ENCODE measurements around the gene MKRN2. TPM values are rescaled to one million over a fixed set of nuclear protein-coding genes. Genes with fewer than 3 reads are reported as not detected.

The MKRN2 gene
- 25.5 and 32.8 TPM in 2 replicates for total RNA-seq (2016; rRNA removed; fragmentation: Illumina TruSeq; extraction: Trizol)
- 6.0 and 6.3 TPM in 2 replicates for total RNA-seq (2016; cell fraction: cytosol; rRNA removed; fragmentation: Illumina TruSeq; extraction: Trizol; ENCODE audit: low read depth)
- 26.0 and 33.1 TPM in 2 replicates for total RNA-seq (2016; cell fraction: insoluble cytoplasmic fraction; rRNA removed; fragmentation: Illumina TruSeq; extraction: Trizol)
- 15.9 and 16.1 TPM in 2 replicates for total RNA-seq (2016; cell fraction: membrane; rRNA removed; fragmentation: Illumina TruSeq; extraction: Trizol)
- 16.1 and 18.3 TPM in 2 replicates for total RNA-seq (2016; cell fraction: nucleus; rRNA removed; fragmentation: Illumina TruSeq; extraction: Trizol)
- polyA plus RNA-seq (2011; rRNA removed), result 33.1 and 34.3 TPM in 2 replicates
- 37.5 and 39.8 TPM in 2 replicates for polyA plus RNA-seq (2011; cell fraction: cytosol; rRNA removed)
- 41.7 and 47.8 TPM in 2 replicates for polyA plus RNA-seq (2011; cell fraction: nucleus; rRNA removed)
- 22.8 and 24.6 TPM in 2 replicates for polyA plus RNA-seq (2012)
- 4.6 and 5.8 TPM in 2 replicates for polyA plus RNA-seq (2016; cell fraction: cytosol; fragmentation: Illumina TruSeq; extraction: Trizol; ENCODE audit: low read depth)
- polyA plus RNA-seq (2016; cell fraction: insoluble cytoplasmic fraction; fragmentation: Illumina TruSeq; extraction: Trizol; ENCODE audit: low read depth), result 33.0 and 34.3 TPM in 2 replicates
- 8.6 and 9.6 TPM in 2 replicates for polyA plus RNA-seq (2016; cell fraction: membrane; fragmentation: Illumina TruSeq; extraction: Trizol; ENCODE audit: low read depth)
- polyA plus RNA-seq (2016; cell fraction: nucleus; fragmentation: Illumina TruSeq; extraction: Trizol; ENCODE audit: insufficient read depth, low read depth), result 25.5 and 25.7 TPM in 2 replicates
- polyA minus RNA-seq (2011; rRNA and poly(A)+ RNA removed; ENCODE audit: low replicate concordance), result 54.0 and 55.3 TPM in 2 replicates
- polyA minus RNA-seq (2011; cell fraction: cytosol; rRNA and poly(A)+ RNA removed), result 20.7 and 21.2 TPM in 2 replicates
- 19.4 and 25.2 TPM in 2 replicates for polyA minus RNA-seq (2011; cell fraction: nucleus; rRNA and poly(A)+ RNA removed)
- percentile 84 among the genes with signal in this experiment for Bru-seq, nascent RNA
- percentile 85 among the genes with signal in this experiment for BruChase-seq, experiment 1, labeled RNA remaining after a 6-hour chase
- BruChase-seq, experiment 2, labeled RNA remaining after a 2-hour chase, result percentile 86 among the genes with signal in this experiment
- long read RNA-seq, experiment 1, transcript MKRN2-201 (8 exons, 2,848 nt), result major isoform, 36 of 47 reads
- long read RNA-seq, experiment 1, partial matches to known transcripts, result 4 of 47 reads
- long read RNA-seq, experiment 1, other reads (novel, unspliced or antisense), result 5 of 47 reads
- long read RNA-seq, experiment 2, transcript MKRN2-203 (8 exons, 1,679 nt), result minor isoform, 6 of 70 reads
- long read RNA-seq, experiment 2, transcript MKRN2-201 (8 exons, 2,848 nt), result major isoform, 33 of 70 reads
- long read RNA-seq, experiment 2, partial matches to known transcripts, result 11 of 70 reads
- long read RNA-seq, experiment 2, other reads (novel, unspliced or antisense), result 19 of 70 reads

- Histone ChIP-seq H3K4me3 (replicated peaks in 1 of 3; ENCODE audit: insufficient read depth in 1 of 3, low read depth in 2 of 3, low read length in 3 of 3) (peak within 1 kb of the TSS; percentile 91 to 97 (median 91)), H3K79me2 (ENCODE audit: insufficient read depth, low read length) (peaks cover 50% of the 10 kb centered on the region), H3K4me2 (ENCODE audit: low read depth, low read length) (peak within 1 kb of the TSS; percentile 90), H2AFZ (ENCODE audit: low read length) (peak within 1 kb of the TSS; percentile 99), H3K4me1 (ENCODE audit: insufficient read depth, low read length) (peaks cover 42% of the 10 kb centered on the region), H3K9me3 (ENCODE audit: low read length) (no peaks in the 10 kb centered on the region), H3K36me3 (replicated peaks in 1 of 2; ENCODE audit: control insufficient read depth in 1 of 2, insufficient read depth in 2 of 2, low read length in 2 of 2) (no peaks in the 10 kb centered on the region), H3K27me3 (ENCODE audit: control insufficient read depth in 1 of 2, insufficient read depth in 2 of 2, low read length in 2 of 2) (no peaks in the 10 kb centered on the region; a peak in 1 of 5 replicates), H3K27ac (ENCODE audit: extremely low read length, insufficient read depth, low read length) (peak within 1 kb of the TSS; percentile 94), H4K20me1 (ENCODE audit: insufficient read depth, low read length) (peaks cover 37% of the 10 kb centered on the region), H3K9ac (ENCODE audit: insufficient read depth, low read depth, low read length) (peak within 1 kb of the TSS; percentile 94)
- intact Hi-C loops (cut with micrococcal nuclease; ENCODE audit: unreplicated experiment), result loop anchor here (5.0 kb wide), 1 partner anchor 105 kb away; the partner anchor contains the start of gene RAF1
- FAIRE-seq (peak; percentile 40), ATAC-seq (peak; percentile 97), DNase-seq (ENCODE audit: low spot score) (peak; percentile 64)
- BruUV-seq (replicated peaks), result no TSS peak
- ChIA-PET CTCF (ENCODE audit: low intra/inter-chr PET ratio, low total read pairs) (no interaction called here), POLR2A (interaction anchor here (0.6 kb wide), 1 partner anchor 116 kb away, joined by 3 read pairs; no protein-coding TSS in a partner anchor)
- WGBS (ENCODE audit: low lambda C conversion rate), result under 1% methylated on average over 32 of the region's 77 CpGs
- in situ Hi-C loops (cut with HindIII; ENCODE audit: extremely low pct_ligation_motif_present, low pct_unique_long_range_greater_than_20kb), result no loop called here
- no peak for TF ChIP-seq NFATC3 (CRISPR knock-in tag; IDR thresholded peaks at IDR 0.05)
- no peak for TF ChIP-seq TRIM22 (IDR thresholded peaks at IDR 0.05)
- peak; percentile 60; the same call in 1 of the 2 replicates for TF ChIP-seq ZNF441 (CRISPR knock-in tag; IDR thresholded peaks at IDR 0.05; ENCODE audit: borderline replicate concordance)
- no peak for TF ChIP-seq SIX4 (CRISPR knock-in tag; IDR thresholded peaks at IDR 0.05)
- TF ChIP-seq ZNF10 (CRISPR knock-in tag; IDR thresholded peaks at IDR 0.05; ENCODE audit: borderline replicate concordance, low read depth), result 0 out of 2 replicates have a peak, but pooled peaks have one; percentile 32
- no peak for TF ChIP-seq DRAP1 (CRISPR knock-in tag; IDR thresholded peaks at IDR 0.05)
- no peak for TF ChIP-seq ZFP36 (IDR thresholded peaks at IDR 0.05; ENCODE audit: borderline replicate concordance, low read depth, low read length, partially characterized antibody)
- peak; percentile 92 for TF ChIP-seq KMT2A (CRISPR knock-in tag; IDR thresholded peaks at IDR 0.05)
- peak; percentile 56 for TF ChIP-seq ZNF746 (CRISPR knock-in tag; IDR thresholded peaks at IDR 0.05)
- peak; percentile 60; the same call in 1 of the 2 replicates for TF ChIP-seq ATF5 (CRISPR knock-in tag; IDR thresholded peaks at IDR 0.05; ENCODE audit: low read depth)
- TF ChIP-seq ZNF335 (CRISPR knock-in tag; IDR thresholded peaks at IDR 0.05), result no peak
- TF ChIP-seq SMARCE1 (IDR thresholded peaks at IDR 0.05; ENCODE audit: borderline replicate concordance), result no peak
- TF ChIP-seq FUBP1 (CRISPR knock-in tag; IDR thresholded peaks at IDR 0.05; ENCODE audit: borderline replicate concordance), result no peak
These were observed at the start of gene MKRN2 for GRCh38 chr3:12556690-12557472. MKRN2 (plus strand) TSS chr3:12557087; CDS start chr3:12557151, 64 bp downstream.
